GM10266 (cell line): Measurements from ENCODE around the gene F13A1.

Experiments used
- DNase-seq: peaks from one replicate; pipeline ENCODE4 v3.0.0; 2012; ENCODE audit errors: extremely low spot score
- TF ChIP-seq, protein P1 (sequence below): IDR thresholded peaks from 2 replicates; pipeline ENCODE4 v1.5.1; 2012; ENCODE audit warnings: mild to moderate bottlenecking, low read depth; ENCODE audit not compliant: control insufficient read depth, insufficient read depth; ENCODE audit errors: missing control alignments

F13A1 gene

DNA sequence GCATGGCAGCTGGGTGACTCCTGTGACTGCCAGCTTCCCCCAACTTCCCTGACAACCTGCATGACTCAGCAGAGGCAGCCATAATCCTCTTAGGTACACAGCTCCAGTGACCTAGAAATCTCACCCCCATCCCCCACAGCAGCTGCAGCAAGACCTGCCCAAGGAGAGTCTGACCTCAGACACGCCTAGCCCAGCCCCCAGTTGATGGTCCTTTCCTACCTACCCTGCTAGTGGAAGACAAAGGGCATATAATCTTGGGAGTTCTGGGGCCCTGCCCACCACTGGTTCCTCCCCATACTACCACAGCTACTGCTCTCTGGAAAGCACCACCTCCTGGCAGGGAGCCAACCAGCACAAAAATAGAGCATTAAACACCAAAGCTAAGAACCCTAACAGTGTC, 90.2 kb downstream of the F13A1 start:
- DNase-seq, result no peak
- TF ChIP-seq, protein P1, sequence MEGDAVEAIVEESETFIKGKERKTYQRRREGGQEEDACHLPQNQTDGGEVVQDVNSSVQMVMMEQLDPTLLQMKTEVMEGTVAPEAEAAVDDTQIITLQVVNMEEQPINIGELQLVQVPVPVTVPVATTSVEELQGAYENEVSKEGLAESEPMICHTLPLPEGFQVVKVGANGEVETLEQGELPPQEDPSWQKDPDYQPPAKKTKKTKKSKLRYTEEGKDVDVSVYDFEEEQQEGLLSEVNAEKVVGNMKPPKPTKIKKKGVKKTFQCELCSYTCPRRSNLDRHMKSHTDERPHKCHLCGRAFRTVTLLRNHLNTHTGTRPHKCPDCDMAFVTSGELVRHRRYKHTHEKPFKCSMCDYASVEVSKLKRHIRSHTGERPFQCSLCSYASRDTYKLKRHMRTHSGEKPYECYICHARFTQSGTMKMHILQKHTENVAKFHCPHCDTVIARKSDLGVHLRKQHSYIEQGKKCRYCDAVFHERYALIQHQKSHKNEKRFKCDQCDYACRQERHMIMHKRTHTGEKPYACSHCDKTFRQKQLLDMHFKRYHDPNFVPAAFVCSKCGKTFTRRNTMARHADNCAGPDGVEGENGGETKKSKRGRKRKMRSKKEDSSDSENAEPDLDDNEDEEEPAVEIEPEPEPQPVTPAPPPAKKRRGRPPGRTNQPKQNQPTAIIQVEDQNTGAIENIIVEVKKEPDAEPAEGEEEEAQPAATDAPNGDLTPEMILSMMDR, result no peak

DNA sequence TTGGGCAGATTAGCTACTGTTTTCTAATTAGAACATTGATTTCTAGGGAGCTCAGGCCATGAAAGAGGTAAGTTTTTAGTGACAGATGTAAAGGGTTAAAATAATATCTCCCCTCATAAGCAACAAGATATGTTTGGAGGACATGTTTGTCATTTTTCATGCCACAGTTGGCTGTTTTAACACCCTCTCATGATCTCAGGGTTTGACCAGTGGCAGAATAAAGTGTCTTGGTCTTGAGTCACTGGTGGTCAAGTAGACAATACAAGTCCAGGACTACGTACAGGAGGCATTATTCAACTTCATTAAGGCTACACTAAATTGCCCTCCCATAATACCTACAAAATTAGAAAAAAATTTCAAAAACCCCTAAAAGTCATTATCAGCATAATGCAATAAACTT, 92.6 kb downstream of the F13A1 start:
- no peak for DNase-seq
- TF ChIP-seq, protein P1, result no peak

DNA sequence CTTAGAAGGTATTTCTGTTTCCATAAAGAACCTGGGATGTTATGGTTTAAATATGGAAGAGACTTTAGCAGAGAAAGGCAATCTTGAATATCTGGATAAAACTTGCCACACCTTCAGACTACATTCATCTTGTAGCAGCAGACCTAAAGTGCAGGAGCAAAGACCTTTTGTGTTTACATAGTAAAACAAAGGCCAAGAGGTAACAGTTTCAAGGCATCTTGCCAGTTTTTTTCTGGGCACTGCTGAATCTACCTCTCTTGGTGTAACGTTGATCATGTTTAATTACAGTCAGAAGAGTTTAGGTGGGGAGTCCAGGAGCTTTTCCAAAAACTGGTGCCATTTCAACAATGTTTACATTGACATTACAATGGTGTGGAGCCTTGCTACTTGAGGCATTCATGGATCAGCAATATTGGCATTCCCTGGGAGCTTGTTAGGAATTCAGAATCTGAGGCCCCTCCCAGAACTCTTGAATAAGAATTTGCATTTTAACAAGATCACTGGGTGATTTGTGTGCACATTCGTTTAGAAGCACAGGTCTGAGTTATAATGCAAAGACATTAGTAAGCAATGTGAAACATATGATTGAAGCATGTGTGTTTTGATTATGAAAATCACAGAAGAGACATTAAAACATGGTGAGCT, 94.5 kb downstream of the F13A1 start:
- TF ChIP-seq, protein P1, result no peak
- DNase-seq, result no peak

DNA sequence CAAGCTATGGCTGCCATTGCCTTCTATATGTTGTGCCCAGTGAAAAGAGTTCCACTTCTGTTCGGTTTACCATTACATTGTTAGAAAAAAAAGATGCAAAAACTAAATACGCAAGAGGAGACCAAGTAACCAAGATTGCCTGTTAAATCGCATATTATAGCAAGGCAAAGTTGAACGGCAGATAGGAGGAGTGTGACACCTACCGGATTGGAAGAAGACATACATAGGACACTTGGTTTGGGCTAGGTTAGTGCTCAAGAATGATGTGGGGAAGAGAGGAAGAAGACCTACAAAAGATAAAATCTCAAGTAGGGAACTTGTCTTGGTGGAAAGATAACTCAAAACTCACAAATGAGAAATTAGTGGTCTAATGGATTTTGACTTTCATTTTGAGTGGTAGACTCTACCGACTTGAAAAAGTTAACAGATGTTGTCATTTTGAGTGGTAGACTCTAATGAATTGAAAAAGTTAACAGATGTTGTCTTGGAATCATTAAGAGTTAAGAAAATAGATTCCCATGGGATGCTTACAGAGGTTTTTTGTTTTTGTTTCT, 95.5 kb downstream of the F13A1 start:
- DNase-seq, result no peak

DNA sequence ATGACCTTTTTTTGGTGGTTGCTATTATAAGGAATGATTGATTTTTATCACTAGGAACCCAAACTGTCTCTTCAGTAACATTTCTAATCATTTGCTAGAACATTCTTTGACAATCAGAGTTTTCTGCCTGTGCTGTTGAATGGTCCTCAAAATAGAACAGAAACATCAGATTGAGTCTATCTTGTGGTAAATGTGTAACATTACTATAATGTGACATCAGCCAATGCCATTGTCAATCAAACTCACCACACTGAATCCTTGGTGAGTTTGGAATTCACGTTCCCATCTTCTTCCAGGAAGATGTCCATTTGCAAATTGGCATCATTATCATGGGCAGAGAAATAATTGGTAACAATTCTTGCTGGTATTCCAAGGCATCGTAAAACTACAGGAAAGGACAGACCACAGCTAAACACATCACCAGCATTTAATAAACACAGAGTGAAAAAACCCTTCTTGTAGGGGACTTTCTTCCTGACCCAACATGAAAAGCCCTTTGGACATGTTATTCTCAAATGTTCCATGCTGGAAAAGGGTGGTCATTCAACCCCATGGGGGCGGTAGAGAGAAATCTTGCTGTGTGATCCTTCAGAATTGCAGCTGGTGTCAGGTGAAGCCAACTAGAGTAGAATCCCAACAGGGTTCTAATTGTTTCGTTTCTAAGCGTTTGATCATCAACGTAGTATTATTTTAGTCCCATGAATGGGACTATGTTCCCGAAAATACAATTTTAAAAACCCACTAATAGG, 98.5 kb downstream of the F13A1 start:
- TF ChIP-seq, protein P1, result peak; percentile 25

More for the DNA sequence above, 95.5 kb downstream of the F13A1 start:
- TF ChIP-seq, protein P1, result no peak

DNA sequence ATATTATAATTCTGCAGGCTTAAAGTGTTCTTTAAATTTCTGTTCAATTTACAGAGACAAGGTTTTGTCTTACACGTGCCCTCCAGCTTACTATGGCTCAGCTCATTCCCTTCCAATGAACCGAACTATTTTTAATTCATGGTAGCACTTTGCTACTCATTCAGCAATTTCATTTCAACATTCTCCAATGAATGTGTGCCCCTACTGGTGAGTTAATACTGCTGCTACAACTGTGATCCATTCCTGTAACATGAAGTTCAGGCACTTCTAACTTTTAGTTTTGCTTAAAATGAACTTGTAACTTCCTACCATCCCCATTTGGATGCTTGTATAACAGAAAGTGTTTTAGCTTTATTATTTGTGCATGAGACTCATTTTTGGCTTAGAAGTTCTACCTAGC, 99.7 kb downstream of the F13A1 start:
- DNase-seq, result no peak

More for the DNA sequence above, 98.5 kb downstream of the F13A1 start:
- peak; percentile 20 for DNase-seq

DNA sequence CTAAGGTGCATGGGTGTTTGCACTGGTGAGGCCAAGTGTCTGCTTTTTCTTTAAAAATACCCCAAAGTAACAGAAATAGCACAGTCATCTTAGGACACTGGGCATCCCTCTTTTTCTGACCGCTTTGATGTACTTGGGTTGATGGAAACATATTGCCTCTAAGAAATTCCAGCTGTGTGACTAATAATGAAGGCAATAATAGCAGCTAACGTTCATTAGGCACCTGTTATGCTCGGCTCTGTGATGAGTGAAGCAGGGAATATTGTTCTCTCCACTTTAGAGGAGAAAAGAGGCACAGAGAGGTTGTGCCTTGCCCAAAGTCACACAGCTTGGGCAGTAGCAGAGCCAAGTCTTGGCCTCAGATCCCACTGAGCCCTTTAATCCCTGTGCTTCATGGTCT, 100.7 kb downstream of the F13A1 start:
- TF ChIP-seq, protein P1, result no peak
- DNase-seq, result no peak

More for the DNA sequence above, 99.7 kb downstream of the F13A1 start:
- TF ChIP-seq, protein P1, result peak; percentile 7
